HepG2 (cell line): ENCODE data around the gene EMC9. TPM values are rescaled to one million over a fixed set of nuclear protein-coding genes. Genes with fewer than 3 reads are reported as not detected.

Experiments
- ARHGAP35 ChIP-seq: sonication (generic); formaldehyde crosslinking; IDR thresholded peaks from 2 replicates; pipeline ENCODE4 v1.9.0; 2022; ENCODE audit warnings: mild to moderate bottlenecking, inconsistent platforms, moderate library complexity, missing genetic modification reagents, borderline replicate concordance
- HHEX ChIP-seq: IDR thresholded peaks from 2 replicates; pipeline ENCODE4 v1.6.1; 2016; ENCODE audit warnings: control low read depth
- HMG20B ChIP-seq: conservative IDR thresholded peaks from 2 replicates; pipeline ENCODE4 v1.6.1; 2016; ENCODE audit warnings: missing genetic modification reagents, missing compliant biosample characterization
- IKZF5 ChIP-seq: IDR thresholded peaks from 2 replicates; pipeline ENCODE4 v1.6.1; 2018; ENCODE audit warnings: missing genetic modification reagents, mild to moderate bottlenecking, missing compliant biosample characterization
- KDM3A ChIP-seq: IDR thresholded peaks from 2 replicates; pipeline ENCODE4 v1.6.1; 2018; ENCODE audit warnings: low read depth, missing compliant biosample characterization
- KLF12 ChIP-seq: sonication (generic); formaldehyde crosslinking; IDR thresholded peaks from 2 replicates; pipeline ENCODE4 v1.4.0; 2020; ENCODE audit warnings: missing genetic modification reagents, borderline replicate concordance
- LRRFIP1 ChIP-seq: sonication (generic); formaldehyde crosslinking; conservative IDR thresholded peaks from 2 replicates; pipeline ENCODE4 v1.4.0; 2020; ENCODE audit warnings: missing genetic modification reagents
- NBN ChIP-seq: fragments of 450-650 bp; conservative IDR thresholded peaks from 2 replicates; pipeline ENCODE4 v1.6.1; 2017
- NFIC ChIP-seq: IDR thresholded peaks from 2 replicates; pipeline ENCODE4 v1.6.1; 2012; ENCODE audit warnings: mild to moderate bottlenecking, low read length, inconsistent platforms
- SMAD9 ChIP-seq: sonication (generic); formaldehyde crosslinking; IDR thresholded peaks from 2 replicates; pipeline ENCODE4 v1.5.1; 2020; ENCODE audit warnings: mild to moderate bottlenecking, missing genetic modification reagents
- SP5 ChIP-seq: IDR thresholded peaks from 2 replicates; pipeline ENCODE4 v1.6.1; 2016; ENCODE audit warnings: low read depth, borderline replicate concordance
- U2AF2 ChIP-seq: fragments of 200-400 bp; formaldehyde crosslinking; IDR thresholded peaks from 2 replicates; pipeline ENCODE4 v1.6.1; 2017; ENCODE audit warnings: low read depth, mild to moderate bottlenecking, low read length
- ZFYVE20 ChIP-seq: sonication (generic); formaldehyde crosslinking; IDR thresholded peaks from 2 replicates; pipeline ENCODE4 v1.8.0; 2023; ENCODE audit warnings: low read depth, mild to moderate bottlenecking, moderate library complexity, missing genetic modification reagents, borderline replicate concordance
- ZNF296 ChIP-seq: sonication (generic); formaldehyde crosslinking; conservative IDR thresholded peaks from 2 replicates; pipeline ENCODE4 v1.5.0; 2020; ENCODE audit warnings: mild to moderate bottlenecking, missing genetic modification reagents
- ZNF337 ChIP-seq: sonication (generic); formaldehyde crosslinking; IDR thresholded peaks from 2 replicates; pipeline ENCODE4 v1.5.1; 2020; ENCODE audit warnings: missing genetic modification reagents, low read depth, mild to moderate bottlenecking, borderline replicate concordance
- ZNF354B ChIP-seq: sonication (generic); formaldehyde crosslinking; IDR thresholded peaks from 2 replicates; pipeline ENCODE4 v1.8.0; 2022; ENCODE audit warnings: mild to moderate bottlenecking, missing genetic modification reagents
- ZNF547 ChIP-seq: sonication (generic); formaldehyde crosslinking; IDR thresholded peaks from 2 replicates; pipeline ENCODE4 v1.5.1; 2020; ENCODE audit warnings: mild to moderate bottlenecking, missing genetic modification reagents
- ZNF552 ChIP-seq: sonication (generic); formaldehyde crosslinking; IDR thresholded peaks from 2 replicates; pipeline ENCODE4 v1.9.0; 2022; ENCODE audit warnings: missing genetic modification reagents, mild to moderate bottlenecking, borderline replicate concordance
- ZNF569 ChIP-seq: sonication (generic); formaldehyde crosslinking; IDR thresholded peaks from 2 replicates; pipeline ENCODE4 v1.5.0; 2020; ENCODE audit warnings: mild to moderate bottlenecking, missing genetic modification reagents, moderate library complexity, borderline replicate concordance
- ZNF724P ChIP-seq: sonication (generic); formaldehyde crosslinking; IDR thresholded peaks from 2 replicates; pipeline ENCODE4 v1.8.0; 2022; ENCODE audit warnings: missing genetic modification reagents, borderline replicate concordance
- polyA plus RNA-seq, 8 experiments: library from polyadenylated mRNA; depleted of rRNA in 3 of 8; stranded (reverse) in 7 of 8; unstranded in 1 of 8; fragments of >200 nt; fragmentation: Illumina TruSeq in 4 of 8; extraction: Trizol in 4 of 8; gene quantifications; 2 replicates each; pipeline versions ENCODE4 v1.2.1 to v1.2.3, GENCODE V29; 2011 to 2016; ENCODE audit warnings: low read depth in 4 of 8, missing spikeins in 1 of 8, mixed read lengths in 1 of 8; ENCODE audit not compliant: insufficient read depth in 1 of 8
- total RNA-seq, 5 experiments: library from RNA; depleted of rRNA; stranded (reverse); fragments of >200 nt; fragmentation: Illumina TruSeq; extraction: Trizol; gene quantifications; 2 replicates each; pipeline ENCODE4 v1.2.3, GENCODE V29; 2016; ENCODE audit warnings: low read depth in 1 of 5
- TF ChIP-seq, protein P1 (sequence below): sonication (generic); formaldehyde crosslinking; IDR thresholded peaks from 2 replicates; pipeline ENCODE4 v1.4.0; 2020; ENCODE audit warnings: missing genetic modification reagents, low read depth, mild to moderate bottlenecking, borderline replicate concordance
- TF ChIP-seq, protein P2 (sequence below): IDR thresholded peaks from 2 replicates; pipeline ENCODE4 v1.6.1; 2016

The EMC9 gene
- total and polyA plus RNA-seq, 2 of the 13 experiments (the other 11 are each of a cell fraction or from before 2014, with no cell fraction given): 60.5 to 78.7 TPM

GRCh38 chr14:24160850-24161804 is 19.7 kb upstream of the EMC9 start, which contains the start of gene IRF9 (continued):
- peak; percentile 81; the same call in 1 of the 2 replicates for TF ChIP-seq ZFYVE20 (CRISPR knock-in tag)
- TF ChIP-seq IKZF5 (CRISPR knock-in tag): peak; percentile 100
- TF ChIP-seq ZNF296 (CRISPR knock-in tag): no peak
- TF ChIP-seq ZNF337: 0 out of 2 replicates have a peak, but pooled peaks have one; percentile 78
- peak; percentile 97 for TF ChIP-seq SP5 (CRISPR knock-in tag)
- no peak for TF ChIP-seq NBN
- TF ChIP-seq, protein P1, sequence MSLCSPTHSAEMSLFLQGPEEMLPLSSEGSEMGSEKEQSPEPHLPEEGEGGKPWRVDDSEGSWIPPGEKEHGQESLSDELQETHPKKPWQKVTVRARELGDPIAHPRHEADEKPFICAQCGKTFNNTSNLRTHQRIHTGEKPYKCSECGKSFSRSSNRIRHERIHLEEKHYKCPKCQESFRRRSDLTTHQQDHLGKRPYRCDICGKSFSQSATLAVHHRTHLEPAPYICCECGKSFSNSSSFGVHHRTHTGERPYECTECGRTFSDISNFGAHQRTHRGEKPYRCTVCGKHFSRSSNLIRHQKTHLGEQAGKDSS (CRISPR knock-in tag): peak; percentile 92
- TF ChIP-seq, protein P2, sequence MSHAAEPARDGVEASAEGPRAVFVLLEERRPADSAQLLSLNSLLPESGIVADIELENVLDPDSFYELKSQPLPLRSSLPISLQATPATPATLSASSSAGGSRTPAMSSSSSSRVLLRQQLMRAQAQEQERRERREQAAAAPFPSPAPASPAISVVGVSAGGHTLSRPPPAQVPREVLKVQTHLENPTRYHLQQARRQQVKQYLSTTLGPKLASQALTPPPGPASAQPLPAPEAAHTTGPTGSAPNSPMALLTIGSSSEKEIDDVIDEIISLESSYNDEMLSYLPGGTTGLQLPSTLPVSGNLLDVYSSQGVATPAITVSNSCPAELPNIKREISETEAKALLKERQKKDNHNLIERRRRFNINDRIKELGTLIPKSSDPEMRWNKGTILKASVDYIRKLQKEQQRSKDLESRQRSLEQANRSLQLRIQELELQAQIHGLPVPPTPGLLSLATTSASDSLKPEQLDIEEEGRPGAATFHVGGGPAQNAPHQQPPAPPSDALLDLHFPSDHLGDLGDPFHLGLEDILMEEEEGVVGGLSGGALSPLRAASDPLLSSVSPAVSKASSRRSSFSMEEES (CRISPR knock-in tag): peak; percentile 100
- peak; percentile 81; the same call in 1 of the 2 replicates for TF ChIP-seq U2AF2
- TF ChIP-seq ZNF547 (CRISPR knock-in tag): peak; percentile 95
- peak; percentile 95; the same call in 1 of the 2 replicates for TF ChIP-seq ZNF569
- peak; percentile 99 for TF ChIP-seq ZNF552 (CRISPR knock-in tag)
- peak; percentile 94; the same call in 1 of the 2 replicates for TF ChIP-seq NFIC
- peak; percentile 97 for TF ChIP-seq HMG20B (CRISPR knock-in tag)
- TF ChIP-seq LRRFIP1 (CRISPR knock-in tag): peak; percentile 95; the same call in 1 of the 2 replicates
- 0 out of 2 replicates have a peak, but pooled peaks have one; percentile 78 for TF ChIP-seq ZNF354B (CRISPR knock-in tag)
- peak; percentile 97 for TF ChIP-seq SMAD9
- TF ChIP-seq ARHGAP35 (CRISPR knock-in tag): peak; percentile 73; the same call in 1 of the 2 replicates
- TF ChIP-seq ZNF724P (CRISPR knock-in tag): peak; percentile 69
- peak; percentile 95 for TF ChIP-seq KLF12 (CRISPR knock-in tag)
- TF ChIP-seq HHEX (CRISPR knock-in tag): peak; percentile 68
- peak; percentile 99 for TF ChIP-seq KDM3A (CRISPR knock-in tag)
